Panc1 (cell line): Measurements from ENCODE around the gene FGGY.

Source experiments
- CTCF ChIP-seq: fragments of 450-650 bp; IDR thresholded peaks from 2 replicates; pipeline ENCODE4 v1.5.1; 2017; ENCODE audit warnings: mild to moderate bottlenecking
- SIN3A ChIP-seq: IDR thresholded peaks from 2 replicates; pipeline ENCODE4 v1.6.1; 2012; ENCODE audit warnings: low read depth, mild to moderate bottlenecking, low read length, moderate library complexity, borderline replicate concordance; ENCODE audit not compliant: insufficient read depth

GRCh38 chr1:59266180-59266926 is 30.5 kb upstream of the FGGY start:
- no peak for TF ChIP-seq CTCF
- no peak for TF ChIP-seq SIN3A
